Daoy (cell line): ENCODE data around the gene PLEKHO2. TPM values are rescaled to one million over a fixed set of nuclear protein-coding genes. Genes with fewer than 3 reads are reported as not detected.
"Not testable (repeated sequence)": the region's sequence is repeated elsewhere in the genome, so short reads cannot be mapped to it uniquely, and the experiment has no call there.

Experiments
- DNase-seq: peaks from one replicate; pipeline ENCODE4 v3.0.0-alpha.2; 2015; ENCODE audit warnings: low read depth
- total RNA-seq: library from RNA; depleted of rRNA; stranded (reverse); fragments of >200 nt; shearing (Covaris generic); gene quantifications from 2 replicates; pipeline ENCODE4 v1.2.3, GENCODE V29; 2014; rRNA removed

Gene PLEKHO2, protein sequence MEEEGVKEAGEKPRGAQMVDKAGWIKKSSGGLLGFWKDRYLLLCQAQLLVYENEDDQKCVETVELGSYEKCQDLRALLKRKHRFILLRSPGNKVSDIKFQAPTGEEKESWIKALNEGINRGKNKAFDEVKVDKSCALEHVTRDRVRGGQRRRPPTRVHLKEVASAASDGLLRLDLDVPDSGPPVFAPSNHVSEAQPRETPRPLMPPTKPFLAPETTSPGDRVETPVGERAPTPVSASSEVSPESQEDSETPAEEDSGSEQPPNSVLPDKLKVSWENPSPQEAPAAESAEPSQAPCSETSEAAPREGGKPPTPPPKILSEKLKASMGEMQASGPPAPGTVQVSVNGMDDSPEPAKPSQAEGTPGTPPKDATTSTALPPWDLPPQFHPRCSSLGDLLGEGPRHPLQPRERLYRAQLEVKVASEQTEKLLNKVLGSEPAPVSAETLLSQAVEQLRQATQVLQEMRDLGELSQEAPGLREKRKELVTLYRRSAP
- 8.7 and 10.7 TPM in 2 replicates for total RNA-seq

- DNase-seq, result peak; percentile 95
Measured at GRCh38 chr15:64841344-64842095, at the start of gene PLEKHO2. Gene PLEKHO2, plus strand, starts transcription at chr15:64841915. Its CDS starts 102 bp downstream, at chr15:64842017.

DNA sequence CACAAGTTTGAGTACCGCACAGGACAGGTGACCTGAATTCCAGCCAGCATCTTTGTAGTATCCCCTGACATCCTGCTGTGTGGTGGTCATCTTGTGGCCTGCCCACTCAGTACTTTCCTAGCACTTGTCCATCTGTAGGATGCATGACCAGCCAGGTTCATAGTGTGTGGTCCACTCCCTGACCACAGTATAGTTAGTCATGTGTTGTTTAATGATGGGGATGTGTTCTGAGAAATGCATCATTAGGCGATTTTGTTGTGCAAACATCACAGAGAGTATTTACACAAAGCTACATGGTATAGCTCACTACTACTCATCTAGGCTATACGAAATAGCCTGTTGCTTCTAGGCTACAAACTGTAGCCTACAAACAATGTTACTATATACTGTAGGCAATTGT is 49.4 kb upstream of the PLEKHO2 start:
- no peak for DNase-seq

DNA sequence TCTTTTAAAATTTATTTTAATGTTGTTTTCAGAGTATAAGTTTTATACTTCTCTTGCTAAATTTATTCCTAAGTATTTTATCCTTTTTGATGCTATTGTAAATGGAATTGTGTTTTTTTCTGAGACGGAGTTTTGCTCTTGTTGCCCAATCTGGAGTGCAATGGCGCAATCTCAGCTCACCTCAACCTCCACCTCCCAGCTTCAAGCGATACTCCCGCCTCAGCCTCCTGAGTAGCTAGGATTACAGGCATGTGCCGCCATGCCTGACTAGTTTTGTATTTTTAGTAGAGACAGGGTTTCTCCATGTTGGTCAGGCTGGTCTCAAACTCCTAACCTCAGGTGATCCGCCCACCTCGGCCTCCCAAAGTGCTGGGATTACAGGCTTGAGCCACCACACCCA is 46.4 kb upstream of the PLEKHO2 start:
- not testable (repeated sequence) for DNase-seq

DNA sequence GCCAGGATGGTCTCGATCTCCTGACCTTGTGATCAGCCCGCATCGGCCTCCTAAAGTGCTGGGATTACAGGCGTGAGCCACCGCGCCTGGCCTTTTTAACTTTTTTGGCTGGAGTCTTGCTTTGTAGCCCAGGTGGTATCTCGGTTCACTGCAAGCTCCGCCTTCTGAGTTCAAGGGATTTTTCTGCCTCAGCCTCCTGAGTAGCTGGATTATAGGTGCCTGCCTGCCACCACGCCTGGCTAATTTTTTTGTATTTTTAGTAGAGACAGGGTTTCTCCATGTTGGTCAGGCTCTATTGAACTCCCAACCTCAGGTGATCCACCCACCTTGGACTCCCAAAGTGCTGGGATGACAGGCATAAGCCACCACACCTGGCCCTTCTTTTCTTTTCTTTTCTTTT is 45.8 kb upstream of the PLEKHO2 start:
- DNase-seq, result not testable (repeated sequence)

GRCh38 chr15:64798905-64799304 is 42.8 kb upstream of the PLEKHO2 start:
- not testable (repeated sequence) for DNase-seq

GRCh38 chr15:64800476-64800875 is 41.2 kb upstream of the PLEKHO2 start:
- no peak for DNase-seq

- no peak for DNase-seq
Measured at GRCh38 chr15:64803526-64803925, 38.2 kb upstream of the PLEKHO2 start.

- DNase-seq, result no peak
Measured at GRCh38 chr15:64804619-64805018, 37.1 kb upstream of the PLEKHO2 start.

- no peak for DNase-seq
Measured at GRCh38 chr15:64806509-64806908, 35.2 kb upstream of the PLEKHO2 start.

- DNase-seq, result no peak
Measured at GRCh38 chr15:64807051-64807749, 34.5 kb upstream of the PLEKHO2 start.

- no peak for DNase-seq
Measured at GRCh38 chr15:64807751-64808222, 33.9 kb upstream of the PLEKHO2 start.

- DNase-seq, result no peak
Measured at GRCh38 chr15:64808785-64809453, 32.8 kb upstream of the PLEKHO2 start.

DNA sequence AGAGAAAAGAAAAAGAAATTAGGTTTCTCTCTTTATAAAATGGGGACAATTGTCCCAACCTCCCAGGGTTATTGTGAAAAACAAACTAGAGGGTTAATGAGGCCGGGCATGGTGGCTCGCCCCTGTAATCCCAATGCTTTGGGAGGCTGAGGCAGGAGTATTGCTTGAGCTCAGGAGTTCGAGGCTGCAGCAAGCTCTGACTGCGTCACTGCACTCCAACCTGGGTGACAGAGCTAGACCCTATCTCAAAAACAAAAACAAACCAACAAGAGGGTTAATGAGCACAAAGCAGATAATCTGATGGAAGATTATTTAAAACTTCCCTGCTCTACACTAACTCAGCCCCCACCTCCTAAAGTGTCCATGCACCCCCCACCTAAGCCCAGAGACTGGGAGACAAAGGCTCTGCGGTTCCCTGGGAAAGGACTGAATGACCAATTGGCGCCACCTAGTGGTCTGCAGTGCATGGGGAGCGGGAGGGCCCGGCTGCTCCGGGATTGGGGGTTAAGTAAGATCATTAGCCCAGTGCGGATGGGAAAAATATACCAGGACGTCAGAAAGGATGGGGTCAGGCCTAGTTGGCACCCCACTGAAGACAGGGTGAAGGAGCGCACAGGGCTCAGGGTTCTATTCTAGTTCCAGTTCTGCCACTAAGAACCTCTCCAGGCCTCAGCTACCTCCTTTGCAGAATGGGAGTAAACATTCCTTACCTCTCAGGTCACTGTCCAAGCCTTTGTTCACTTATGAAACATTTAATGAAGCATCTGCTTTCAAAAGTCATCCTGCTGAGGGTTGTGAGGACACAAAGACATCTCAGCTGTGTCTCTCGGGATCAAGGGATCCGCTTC is 31.8 kb upstream of the PLEKHO2 start:
- peak; percentile 76 for DNase-seq

DNA sequence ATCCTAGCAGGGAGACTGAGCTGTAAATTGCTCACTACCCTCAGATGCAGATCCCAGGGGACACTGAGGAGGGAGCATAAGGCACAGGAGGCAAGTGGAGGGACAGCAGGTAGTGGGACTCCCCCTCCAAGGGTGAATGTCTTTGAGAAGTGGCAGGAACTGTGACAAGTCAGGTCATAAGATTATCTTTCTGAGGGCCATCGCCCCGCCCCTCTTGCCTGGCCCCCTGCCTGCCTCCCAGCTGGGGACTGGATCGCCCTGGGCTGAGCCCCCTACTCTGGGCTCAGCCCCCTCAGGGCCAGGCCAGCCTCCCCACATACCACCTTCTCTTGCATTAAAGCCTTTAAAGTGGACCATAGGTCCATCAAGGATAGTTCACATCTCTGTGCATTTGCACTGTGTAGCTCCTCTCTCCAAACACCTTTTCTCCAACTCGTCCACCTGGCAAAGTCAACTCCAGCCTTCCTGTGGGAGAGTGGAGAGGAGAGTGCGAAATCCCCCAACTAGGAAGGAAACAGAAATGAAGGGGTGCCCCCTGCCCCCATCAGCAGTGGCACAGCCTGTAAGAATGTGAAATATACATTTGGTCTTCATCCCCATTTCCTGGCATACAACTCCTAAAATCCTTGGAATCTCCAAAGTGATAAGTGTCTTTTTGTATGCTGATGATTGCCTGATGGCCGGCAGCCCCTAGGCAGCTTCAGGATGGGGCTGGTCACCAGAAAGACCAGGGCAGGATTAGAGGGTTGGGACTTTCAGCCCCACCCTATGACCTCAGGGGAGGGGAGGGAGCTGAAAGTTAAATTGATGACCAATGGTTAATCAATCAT is 31.0 kb upstream of the PLEKHO2 start:
- no peak for DNase-seq

- peak; percentile 40 for DNase-seq
Measured at GRCh38 chr15:64813075-64813474, 28.6 kb upstream of the PLEKHO2 start.

DNA sequence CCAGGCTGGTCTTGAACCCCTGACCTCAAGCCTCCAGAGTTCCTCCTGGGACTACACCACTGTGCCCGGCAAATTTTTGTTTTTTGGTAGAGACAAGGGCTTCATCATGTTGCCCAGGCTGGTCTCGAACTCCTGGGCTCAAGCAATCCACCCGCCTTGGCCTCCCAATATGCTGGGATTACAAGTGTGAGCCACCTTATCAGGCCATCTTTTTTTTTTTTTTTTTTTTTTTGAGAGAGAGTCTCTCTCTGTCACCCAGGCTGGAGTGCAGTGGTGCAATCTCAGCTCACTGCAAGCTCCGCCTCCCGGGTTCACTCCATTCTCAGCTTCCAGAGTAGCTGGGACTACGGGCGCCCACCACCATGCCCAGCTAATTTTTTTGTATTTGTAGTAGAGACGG is 27.4 kb upstream of the PLEKHO2 start:
- not testable (repeated sequence) for DNase-seq

- DNase-seq, result not testable (repeated sequence)
Measured at GRCh38 chr15:64814965-64815364, 26.8 kb upstream of the PLEKHO2 start.

DNA sequence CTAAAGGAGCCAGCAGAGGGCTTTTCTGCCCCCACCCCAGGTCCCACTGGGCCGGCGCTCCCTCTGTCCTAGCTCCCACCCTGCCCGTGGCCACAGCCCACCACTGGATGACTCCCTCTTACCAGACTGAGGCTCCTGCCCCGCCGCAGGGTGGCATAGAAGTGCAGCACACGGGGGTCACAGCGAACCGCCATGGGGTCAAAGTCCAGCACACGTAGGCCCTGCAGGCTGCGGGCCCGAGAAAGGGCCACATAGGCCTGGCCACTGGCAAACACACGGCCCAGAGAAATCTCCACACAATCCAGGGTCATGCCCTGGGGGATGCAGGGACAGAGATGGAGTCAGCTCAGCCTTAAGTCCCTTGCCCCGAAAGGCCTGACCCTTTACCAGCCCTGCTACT is 25.3 kb upstream of the PLEKHO2 start:
- DNase-seq, result no peak

DNA sequence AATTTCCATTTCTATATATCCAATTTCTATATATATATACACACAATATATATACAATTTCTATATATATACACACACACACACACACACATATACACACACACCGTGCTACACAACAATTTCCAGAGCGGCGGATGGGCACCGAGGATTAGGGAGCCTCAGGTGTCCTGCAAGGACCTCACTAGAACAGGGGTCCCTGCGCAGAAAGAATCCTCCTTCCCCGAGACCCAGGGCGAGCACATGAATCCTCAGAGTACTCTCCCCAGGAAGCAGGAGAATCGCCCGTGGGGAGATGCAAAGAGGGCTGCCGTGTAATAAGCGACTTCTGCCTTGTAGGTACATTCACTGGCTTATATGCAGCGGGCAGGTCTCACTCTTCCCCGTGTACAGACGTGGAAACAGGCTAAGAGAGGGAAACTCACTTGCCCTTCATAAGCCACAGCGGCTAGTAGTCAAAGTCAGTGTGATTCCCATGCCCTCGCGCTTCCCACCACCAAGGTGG is 16.7 kb upstream of the PLEKHO2 start:
- DNase-seq, result peak; percentile 24
